ENCODE data around the gene ZNF837.

The ZNF837 gene

DNA sequence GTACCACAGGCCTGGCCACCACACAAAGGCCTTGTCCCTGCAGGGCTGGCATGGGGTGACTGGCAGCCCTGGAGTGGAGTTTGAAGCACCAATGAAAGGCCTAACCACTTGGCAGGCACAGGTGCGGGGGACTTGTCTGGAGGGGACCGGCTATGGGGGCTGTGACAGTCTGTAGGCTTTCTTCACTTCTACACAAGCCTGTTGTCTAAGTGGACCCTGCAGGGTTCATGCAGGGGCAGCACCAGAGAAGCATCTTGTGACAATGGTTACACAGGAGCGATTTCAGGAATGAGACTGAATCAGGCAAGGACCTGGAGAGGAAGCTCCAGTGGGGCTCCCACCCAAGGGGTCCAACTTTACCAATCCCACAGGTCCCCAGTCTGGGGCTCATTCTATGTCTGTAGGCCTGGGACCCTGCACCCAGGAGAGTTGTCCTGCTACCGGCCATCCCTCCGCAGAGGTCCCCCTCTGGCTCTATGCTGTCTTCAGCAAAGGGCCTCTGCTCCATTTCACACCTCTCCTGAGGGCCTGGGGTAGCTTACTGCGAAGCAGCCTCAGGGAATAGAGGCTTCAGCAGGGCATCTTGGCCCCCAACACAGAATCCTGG is 2.3 kb upstream of the ZNF837 start:
- H3K36me3 ChIP-seq (ENCODE audit: control insufficient read depth, low read length), result peaks cover 10% of the 10 kb centered on the region
- H3K79me2 ChIP-seq (ENCODE audit: control insufficient read depth, low read length), result peaks cover 56% of the 10 kb centered on the region
- TF ChIP-seq, protein P1, sequence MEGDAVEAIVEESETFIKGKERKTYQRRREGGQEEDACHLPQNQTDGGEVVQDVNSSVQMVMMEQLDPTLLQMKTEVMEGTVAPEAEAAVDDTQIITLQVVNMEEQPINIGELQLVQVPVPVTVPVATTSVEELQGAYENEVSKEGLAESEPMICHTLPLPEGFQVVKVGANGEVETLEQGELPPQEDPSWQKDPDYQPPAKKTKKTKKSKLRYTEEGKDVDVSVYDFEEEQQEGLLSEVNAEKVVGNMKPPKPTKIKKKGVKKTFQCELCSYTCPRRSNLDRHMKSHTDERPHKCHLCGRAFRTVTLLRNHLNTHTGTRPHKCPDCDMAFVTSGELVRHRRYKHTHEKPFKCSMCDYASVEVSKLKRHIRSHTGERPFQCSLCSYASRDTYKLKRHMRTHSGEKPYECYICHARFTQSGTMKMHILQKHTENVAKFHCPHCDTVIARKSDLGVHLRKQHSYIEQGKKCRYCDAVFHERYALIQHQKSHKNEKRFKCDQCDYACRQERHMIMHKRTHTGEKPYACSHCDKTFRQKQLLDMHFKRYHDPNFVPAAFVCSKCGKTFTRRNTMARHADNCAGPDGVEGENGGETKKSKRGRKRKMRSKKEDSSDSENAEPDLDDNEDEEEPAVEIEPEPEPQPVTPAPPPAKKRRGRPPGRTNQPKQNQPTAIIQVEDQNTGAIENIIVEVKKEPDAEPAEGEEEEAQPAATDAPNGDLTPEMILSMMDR (IDR thresholded peaks at IDR 0.05; ENCODE audit: low read depth, low read length, poor library complexity, severe bottlenecking), result no peak
- H3K9me3 ChIP-seq (ENCODE audit: control insufficient read depth, insufficient read depth, low read length), result no peaks in the 10 kb centered on the region
- peaks cover 7% of the 10 kb centered on the region for H4K20me1 ChIP-seq (ENCODE audit: control insufficient read depth, insufficient read depth, low read depth, low read length)
- no peaks in the 10 kb centered on the region for H3K9me2 ChIP-seq (replicated peaks; ENCODE audit: control insufficient read depth, low read length)
- no peak overlapping the region; the same call in 1 of the 2 replicates for H3K4me2 ChIP-seq (ENCODE audit: low read length)
- H3K4me3 ChIP-seq (ENCODE audit: low read length), result no peak overlapping the region
- H3K27me3 ChIP-seq (ENCODE audit: control insufficient read depth, low read length), result no peaks in the 10 kb centered on the region
- H3F3A ChIP-seq (ENCODE audit: control insufficient read depth, insufficient read depth), result 0 out of 2 replicates have a peak, but pooled peaks cover 2% of the 10 kb centered on the region
- peaks cover 44% of the 10 kb centered on the region for H3K4me1 ChIP-seq (ENCODE audit: control insufficient read depth, low read length)
- no peak overlapping the region for H3K27ac ChIP-seq (ENCODE audit: low read depth, low read length)

- no peaks in the 10 kb centered on the region for H3K9me3 ChIP-seq (ENCODE audit: control insufficient read depth, insufficient read depth, low read length)
- H3K36me3 ChIP-seq (ENCODE audit: control insufficient read depth, low read length), result no peaks in the 10 kb centered on the region
- H3K4me1 ChIP-seq (ENCODE audit: control insufficient read depth, low read length), result peaks cover 41% of the 10 kb centered on the region
- H3K27ac ChIP-seq (ENCODE audit: low read depth, low read length), result peak overlapping the region; percentile 41
- no peaks in the 10 kb centered on the region for H3F3A ChIP-seq (ENCODE audit: control insufficient read depth, insufficient read depth)
- H3K4me2 ChIP-seq (ENCODE audit: low read length), result peak overlapping the region; percentile 82
- no peaks in the 10 kb centered on the region for H3K9me2 ChIP-seq (replicated peaks; ENCODE audit: control insufficient read depth, low read length)
- H3K4me3 ChIP-seq (ENCODE audit: low read length), result peak overlapping the region; percentile 75
- peaks cover 43% of the 10 kb centered on the region for H3K79me2 ChIP-seq (ENCODE audit: control insufficient read depth, low read length)
- H3K27me3 ChIP-seq (ENCODE audit: control insufficient read depth, low read length), result no peaks in the 10 kb centered on the region
- TF ChIP-seq, protein P1 (IDR thresholded peaks at IDR 0.05; ENCODE audit: low read depth, low read length, poor library complexity, severe bottlenecking), result no peak
- TF ChIP-seq EZH2phosphoT487 (IDR thresholded peaks at IDR 0.05; ENCODE audit: borderline replicate concordance, low read length), result no peak
- no peaks in the 10 kb centered on the region for H4K20me1 ChIP-seq (ENCODE audit: control insufficient read depth, insufficient read depth, low read depth, low read length)
These were observed 806 bp upstream of the ZNF837 start for GRCh38 chr19:58381460-58382212.

DNA sequence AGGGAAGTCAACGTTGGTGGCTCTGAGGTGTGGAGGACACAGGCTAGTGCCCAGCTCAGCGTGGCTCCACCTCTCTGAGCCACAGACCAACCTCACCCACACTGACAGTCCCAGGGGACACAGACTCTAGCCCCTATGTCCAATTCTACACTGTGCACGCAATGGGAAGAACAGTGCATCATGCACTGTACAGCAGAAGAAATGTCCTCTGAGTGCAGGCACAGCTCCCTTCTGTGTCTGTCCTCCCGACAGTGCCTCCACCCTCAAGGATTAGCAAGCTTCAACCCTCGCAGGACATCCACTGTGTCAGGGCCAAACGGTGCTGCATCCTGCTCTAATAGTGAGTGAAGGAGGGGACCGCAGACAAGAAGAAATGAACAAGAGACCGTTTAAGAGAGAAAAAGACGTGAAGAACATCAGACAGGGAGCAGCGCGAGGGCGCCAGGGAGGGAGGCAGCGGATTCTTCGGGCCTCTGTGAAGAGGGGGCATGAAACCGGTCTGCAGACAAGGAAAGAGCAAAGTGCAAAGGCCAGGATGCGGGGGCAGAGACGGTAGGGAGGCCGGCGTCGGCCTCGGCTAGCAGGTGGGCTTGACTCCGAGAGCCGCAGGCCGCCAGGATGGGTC is 681 bp downstream of the ZNF837 start:
- H3K36me3 ChIP-seq (ENCODE audit: control insufficient read depth, low read length), result no peaks in the 10 kb centered on the region
- peak overlapping the region; percentile 82 for H3K4me2 ChIP-seq (ENCODE audit: low read length)
- no peaks in the 10 kb centered on the region for H3K9me2 ChIP-seq (replicated peaks; ENCODE audit: control insufficient read depth, low read length)
- H3F3A ChIP-seq (ENCODE audit: control insufficient read depth, insufficient read depth), result no peaks in the 10 kb centered on the region
- no peak for TF ChIP-seq EZH2phosphoT487 (IDR thresholded peaks at IDR 0.05; ENCODE audit: borderline replicate concordance, low read length)
- TF ChIP-seq, protein P1 (IDR thresholded peaks at IDR 0.05; ENCODE audit: low read depth, low read length, poor library complexity, severe bottlenecking), result no peak
- H3K27me3 ChIP-seq (ENCODE audit: control insufficient read depth, low read length), result no peaks in the 10 kb centered on the region
- H3K79me2 ChIP-seq (ENCODE audit: control insufficient read depth, low read length), result peaks cover 28% of the 10 kb centered on the region
- H3K4me3 ChIP-seq (ENCODE audit: low read length), result peak overlapping the region; percentile 75
- peaks cover 28% of the 10 kb centered on the region for H3K4me1 ChIP-seq (ENCODE audit: control insufficient read depth, low read length)
- peak overlapping the region; percentile 67 for H3K27ac ChIP-seq (ENCODE audit: low read depth, low read length)
- H4K20me1 ChIP-seq (ENCODE audit: control insufficient read depth, insufficient read depth, low read depth, low read length), result no peaks in the 10 kb centered on the region
- no peaks in the 10 kb centered on the region for H3K9me3 ChIP-seq (ENCODE audit: control insufficient read depth, insufficient read depth, low read length)
